ENCODE measurements around the gene RNF8. TPM values are rescaled to one million over a fixed set of nuclear protein-coding genes. Genes with fewer than 3 reads are reported as not detected.

RNF8 gene
- total RNA-seq, 4 donors from 2014 or later: 8.0 to 18.4 (median 16.0) TPM

- no peak for DNase-seq
- Histone ChIP-seq H3K27me3 (no peaks in the 10 kb centered on the region), H3K27ac (no peak overlapping the region), H3K4me1 (peaks cover 0 to 8% of the 10 kb centered on the region in 2 donors), H3K4me3 (replicated peaks in 1 of 3) (no peak overlapping the region), H3K36me3 (peaks cover 0 to 5% of the 10 kb centered on the region in 2 donors), H3K9me3 (no peaks in the 10 kb centered on the region)
- WGBS, 2 donors: 88% methylated on average over 3 of the region's 3 CpGs
- intact Hi-C loops (cut with DNase I): no loop called here
- TF ChIP-seq CTCF (IDR thresholded peaks at IDR 0.05): no peak
- TF ChIP-seq POLR2A (IDR thresholded peaks at IDR 0.05): no peak
These were observed 5.3 kb downstream of the RNF8 start for GRCh38 chr6:37359039-37359438.

- intact Hi-C loops (cut with DNase I): no loop called here
- no peak for DNase-seq
- no peak overlapping the region for H3K4me3 ChIP-seq (replicated peaks in 1 of 3)
- H3K27me3 ChIP-seq: no peaks in the 10 kb centered on the region
- H3K9me3 ChIP-seq: no peaks in the 10 kb centered on the region
- no peak overlapping the region for H3K27ac ChIP-seq
- 62 to 68% methylated on average over 2 of the region's 2 CpGs for WGBS, 2 donors
- TF ChIP-seq CTCF (IDR thresholded peaks at IDR 0.05): no peak
- no peak for TF ChIP-seq POLR2A (IDR thresholded peaks at IDR 0.05)
- no peaks in the 10 kb centered on the region for H3K4me1 ChIP-seq
- peaks cover 0 to 5% of the 10 kb centered on the region in 2 donors for H3K36me3 ChIP-seq
These were observed 8.5 kb downstream of the RNF8 start for GRCh38 chr6:37362101-37362828.

- Histone ChIP-seq H3K4me3 (replicated peaks in 1 of 3) (no peak overlapping the region), H3K4me1 (peaks cover 7 to 18% of the 10 kb centered on the region in 2 donors), H3K9me3 (no peaks in the 10 kb centered on the region), H3K27ac (no peak overlapping the region), H3K36me3 (peaks cover 0 to 9% of the 10 kb centered on the region in 2 donors), H3K27me3 (no peaks in the 10 kb centered on the region)
- 40 to 57% methylated on average over 2 of the region's 2 CpGs for WGBS, 2 donors
- TF ChIP-seq CTCF (IDR thresholded peaks at IDR 0.05) (no peak), POLR2A (IDR thresholded peaks at IDR 0.05) (no peak)
- DNase-seq: no peak
- intact Hi-C loops (cut with DNase I): no loop called here
These were observed 12.0 kb downstream of the RNF8 start for GRCh38 chr6:37365791-37366190.

- Histone ChIP-seq H3K9me3 (no peaks in the 10 kb centered on the region), H3K27ac (no peak overlapping the region), H3K4me1 (peaks cover 15 to 29% of the 10 kb centered on the region in 2 donors), H3K27me3 (no peaks in the 10 kb centered on the region), H3K36me3 (peaks cover 0 to 6% of the 10 kb centered on the region in 2 donors), H3K4me3 (replicated peaks in 1 of 3) (no peak overlapping the region)
- intact Hi-C loops (cut with DNase I): no loop called here
- 79 to 99% methylated on average over 3 of the region's 3 CpGs for WGBS, 2 donors
- DNase-seq: no peak
- no peak for TF ChIP-seq POLR2A (IDR thresholded peaks at IDR 0.05)
- TF ChIP-seq CTCF (IDR thresholded peaks at IDR 0.05): no peak
These were observed 13.1 kb downstream of the RNF8 start for GRCh38 chr6:37366910-37367309.

GRCh38 chr6:37368961-37369320 is 15.2 kb downstream of the RNF8 start:
- no peak overlapping the region for H3K27ac ChIP-seq
- intact Hi-C loops (cut with DNase I): no loop called here
- no peaks in the 10 kb centered on the region for H3K27me3 ChIP-seq
- H3K4me3 ChIP-seq (replicated peaks in 1 of 3): no peak overlapping the region
- H3K9me3 ChIP-seq: no peaks in the 10 kb centered on the region
- 88 to 96% methylated on average over 1 of the region's 1 CpG for WGBS, 2 donors
- peaks cover 24 to 37% of the 10 kb centered on the region in 2 donors for H3K4me1 ChIP-seq
- TF ChIP-seq CTCF (IDR thresholded peaks at IDR 0.05) (no peak), POLR2A (IDR thresholded peaks at IDR 0.05) (no peak)
- H3K36me3 ChIP-seq: peaks cover 0 to 4% of the 10 kb centered on the region in 2 donors
- no peak for DNase-seq
